HepG2 (cell line): Measurements from ENCODE around the gene RTKN2. TPM values are rescaled to one million over a fixed set of nuclear protein-coding genes. Genes with fewer than 3 reads are reported as not detected.

ENCODE experiments used
- CEBPB ChIP-seq: IDR thresholded peaks from 2 replicates; pipeline ENCODE4 v1.6.1; 2011; ENCODE audit warnings: low read depth, low read length, improper control_type of control experiment, borderline replicate concordance
- CEBPG ChIP-seq: IDR thresholded peaks from 2 replicates; pipeline ENCODE4 v1.6.1; 2016
- NFYB ChIP-seq: sonication (generic); formaldehyde crosslinking; IDR thresholded peaks from 2 replicates; pipeline ENCODE4 v1.4.0; 2020; ENCODE audit warnings: missing genetic modification reagents
- STAG1 ChIP-seq: sonication (generic); formaldehyde crosslinking; IDR thresholded peaks from 2 replicates; pipeline ENCODE4 v1.4.0; 2020; ENCODE audit warnings: missing genetic modification reagents
- THAP11 ChIP-seq: IDR thresholded peaks from 2 replicates; pipeline ENCODE4 v1.6.1; 2016; ENCODE audit warnings: missing biosample characterization, missing genetic modification reagents
- ZC3H4 ChIP-seq: sonication (generic); formaldehyde crosslinking; IDR thresholded peaks from 2 replicates; pipeline ENCODE4 v1.4.0; 2020; ENCODE audit warnings: missing genetic modification reagents, borderline replicate concordance
- ZNF253 ChIP-seq: sonication (generic); formaldehyde crosslinking; IDR thresholded peaks from 2 replicates; pipeline ENCODE4 v1.8.0; 2022; ENCODE audit warnings: mild to moderate bottlenecking, missing genetic modification reagents, borderline replicate concordance
- polyA plus RNA-seq, 8 experiments: library from polyadenylated mRNA; depleted of rRNA in 3 of 8; stranded (reverse) in 7 of 8; unstranded in 1 of 8; fragments of >200 nt; fragmentation: Illumina TruSeq in 4 of 8; extraction: Trizol in 4 of 8; gene quantifications; 2 replicates each; pipeline versions ENCODE4 v1.2.1 to v1.2.3, GENCODE V29; 2011 to 2016; ENCODE audit warnings: low read depth in 4 of 8, missing spikeins in 1 of 8, mixed read lengths in 1 of 8; ENCODE audit not compliant: insufficient read depth in 1 of 8
- total RNA-seq, 5 experiments: library from RNA; depleted of rRNA; stranded (reverse); fragments of >200 nt; fragmentation: Illumina TruSeq; extraction: Trizol; gene quantifications; 2 replicates each; pipeline ENCODE4 v1.2.3, GENCODE V29; 2016; ENCODE audit warnings: low read depth in 1 of 5
- TF ChIP-seq, protein P1 (sequence below): sonication (generic); formaldehyde crosslinking; IDR thresholded peaks from 2 replicates; pipeline ENCODE4 v1.8.1; 2023; ENCODE audit warnings: missing genetic modification reagents, inconsistent platforms, borderline replicate concordance
- TF ChIP-seq, protein P2 (sequence below): sonication (generic); formaldehyde crosslinking; conservative IDR thresholded peaks from 2 replicates; pipeline ENCODE4 v1.4.0; 2020; ENCODE audit warnings: mild to moderate bottlenecking, missing genetic modification reagents, moderate library complexity
- TF ChIP-seq, protein P3 (sequence below): sonication (generic); formaldehyde crosslinking; IDR thresholded peaks from 2 replicates; pipeline ENCODE4 v1.5.0; 2020; ENCODE audit warnings: mild to moderate bottlenecking, missing genetic modification reagents, moderate library complexity
- TF ChIP-seq, protein P4 (sequence below): sonication (generic); formaldehyde crosslinking; IDR thresholded peaks from 2 replicates; pipeline ENCODE4 v1.9.0; 2021; ENCODE audit warnings: missing genetic modification reagents, borderline replicate concordance
- TF ChIP-seq, protein P5 (sequence below): sonication (generic); formaldehyde crosslinking; IDR thresholded peaks from 2 replicates; pipeline ENCODE4 v1.4.0; 2020; ENCODE audit warnings: missing genetic modification reagents, mild to moderate bottlenecking, borderline replicate concordance

The RTKN2 gene
- total and polyA plus RNA-seq, 2 of the 13 experiments (the other 11 are each of a cell fraction or from before 2014, with no cell fraction given), result 2.2 to 7.0 TPM

DNA sequence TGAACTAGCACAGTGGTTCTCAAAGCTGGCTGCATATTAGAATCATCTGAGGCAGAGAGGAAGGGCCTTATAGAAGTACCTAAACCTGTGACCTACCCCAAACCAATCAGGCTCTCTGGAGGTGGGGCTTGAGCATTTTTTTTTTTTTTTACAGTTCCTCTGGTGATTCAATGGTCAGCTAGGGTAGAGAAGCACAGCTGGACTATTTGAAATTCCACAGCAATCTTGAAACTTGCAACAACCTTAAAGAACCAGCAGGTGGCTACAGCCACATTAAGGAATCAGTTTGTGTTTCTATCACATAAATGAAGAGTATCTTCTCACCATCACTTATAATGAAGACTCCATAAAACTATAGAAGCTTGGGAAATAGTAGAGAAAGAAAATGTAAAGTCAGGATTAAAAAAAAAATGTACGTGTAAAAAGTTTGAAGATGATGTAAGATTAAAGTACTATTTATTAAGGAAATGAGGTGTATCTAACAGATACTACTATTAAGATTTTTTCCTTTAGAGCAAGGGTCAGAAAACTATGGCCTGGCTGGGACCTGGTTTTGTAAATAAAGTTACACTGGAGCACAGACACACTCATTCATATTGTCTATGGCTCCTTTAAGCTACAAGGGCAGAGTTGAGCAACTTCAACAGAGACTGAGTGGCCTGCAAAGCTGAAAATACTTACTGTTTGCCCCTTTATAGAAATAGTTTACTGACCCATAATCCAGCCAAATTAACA, 3.8 kb downstream of the RTKN2 start (continued):
- TF ChIP-seq, protein P1, sequence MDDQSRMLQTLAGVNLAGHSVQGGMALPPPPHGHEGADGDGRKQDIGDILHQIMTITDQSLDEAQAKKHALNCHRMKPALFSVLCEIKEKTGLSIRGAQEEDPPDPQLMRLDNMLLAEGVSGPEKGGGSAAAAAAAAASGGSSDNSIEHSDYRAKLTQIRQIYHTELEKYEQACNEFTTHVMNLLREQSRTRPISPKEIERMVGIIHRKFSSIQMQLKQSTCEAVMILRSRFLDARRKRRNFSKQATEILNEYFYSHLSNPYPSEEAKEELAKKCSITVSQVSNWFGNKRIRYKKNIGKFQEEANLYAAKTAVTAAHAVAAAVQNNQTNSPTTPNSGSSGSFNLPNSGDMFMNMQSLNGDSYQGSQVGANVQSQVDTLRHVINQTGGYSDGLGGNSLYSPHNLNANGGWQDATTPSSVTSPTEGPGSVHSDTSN (CRISPR knock-in tag), result no peak
- TF ChIP-seq, protein P2, sequence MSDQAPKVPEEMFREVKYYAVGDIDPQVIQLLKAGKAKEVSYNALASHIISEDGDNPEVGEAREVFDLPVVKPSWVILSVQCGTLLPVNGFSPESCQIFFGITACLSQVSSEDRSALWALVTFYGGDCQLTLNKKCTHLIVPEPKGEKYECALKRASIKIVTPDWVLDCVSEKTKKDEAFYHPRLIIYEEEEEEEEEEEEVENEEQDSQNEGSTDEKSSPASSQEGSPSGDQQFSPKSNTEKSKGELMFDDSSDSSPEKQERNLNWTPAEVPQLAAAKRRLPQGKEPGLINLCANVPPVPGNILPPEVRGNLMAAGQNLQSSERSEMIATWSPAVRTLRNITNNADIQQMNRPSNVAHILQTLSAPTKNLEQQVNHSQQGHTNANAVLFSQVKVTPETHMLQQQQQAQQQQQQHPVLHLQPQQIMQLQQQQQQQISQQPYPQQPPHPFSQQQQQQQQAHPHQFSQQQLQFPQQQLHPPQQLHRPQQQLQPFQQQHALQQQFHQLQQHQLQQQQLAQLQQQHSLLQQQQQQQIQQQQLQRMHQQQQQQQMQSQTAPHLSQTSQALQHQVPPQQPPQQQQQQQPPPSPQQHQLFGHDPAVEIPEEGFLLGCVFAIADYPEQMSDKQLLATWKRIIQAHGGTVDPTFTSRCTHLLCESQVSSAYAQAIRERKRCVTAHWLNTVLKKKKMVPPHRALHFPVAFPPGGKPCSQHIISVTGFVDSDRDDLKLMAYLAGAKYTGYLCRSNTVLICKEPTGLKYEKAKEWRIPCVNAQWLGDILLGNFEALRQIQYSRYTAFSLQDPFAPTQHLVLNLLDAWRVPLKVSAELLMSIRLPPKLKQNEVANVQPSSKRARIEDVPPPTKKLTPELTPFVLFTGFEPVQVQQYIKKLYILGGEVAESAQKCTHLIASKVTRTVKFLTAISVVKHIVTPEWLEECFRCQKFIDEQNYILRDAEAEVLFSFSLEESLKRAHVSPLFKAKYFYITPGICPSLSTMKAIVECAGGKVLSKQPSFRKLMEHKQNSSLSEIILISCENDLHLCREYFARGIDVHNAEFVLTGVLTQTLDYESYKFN, result 0 out of 2 replicates have a peak, but pooled peaks have one; percentile 24
- TF ChIP-seq CEBPB, result peak; percentile 70; the same call in 1 of the 2 replicates
- TF ChIP-seq, protein P3, sequence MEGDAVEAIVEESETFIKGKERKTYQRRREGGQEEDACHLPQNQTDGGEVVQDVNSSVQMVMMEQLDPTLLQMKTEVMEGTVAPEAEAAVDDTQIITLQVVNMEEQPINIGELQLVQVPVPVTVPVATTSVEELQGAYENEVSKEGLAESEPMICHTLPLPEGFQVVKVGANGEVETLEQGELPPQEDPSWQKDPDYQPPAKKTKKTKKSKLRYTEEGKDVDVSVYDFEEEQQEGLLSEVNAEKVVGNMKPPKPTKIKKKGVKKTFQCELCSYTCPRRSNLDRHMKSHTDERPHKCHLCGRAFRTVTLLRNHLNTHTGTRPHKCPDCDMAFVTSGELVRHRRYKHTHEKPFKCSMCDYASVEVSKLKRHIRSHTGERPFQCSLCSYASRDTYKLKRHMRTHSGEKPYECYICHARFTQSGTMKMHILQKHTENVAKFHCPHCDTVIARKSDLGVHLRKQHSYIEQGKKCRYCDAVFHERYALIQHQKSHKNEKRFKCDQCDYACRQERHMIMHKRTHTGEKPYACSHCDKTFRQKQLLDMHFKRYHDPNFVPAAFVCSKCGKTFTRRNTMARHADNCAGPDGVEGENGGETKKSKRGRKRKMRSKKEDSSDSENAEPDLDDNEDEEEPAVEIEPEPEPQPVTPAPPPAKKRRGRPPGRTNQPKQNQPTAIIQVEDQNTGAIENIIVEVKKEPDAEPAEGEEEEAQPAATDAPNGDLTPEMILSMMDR, result peak; percentile 53
- TF ChIP-seq ZC3H4 (CRISPR knock-in tag), result no peak
- no peak for TF ChIP-seq ZNF253 (CRISPR knock-in tag)
- peak; percentile 17; the same call in 1 of the 2 replicates for TF ChIP-seq STAG1 (CRISPR knock-in tag)
- 0 out of 2 replicates have a peak, but pooled peaks have one; percentile 13 for TF ChIP-seq THAP11 (CRISPR knock-in tag)
- TF ChIP-seq NFYB (CRISPR knock-in tag), result 0 out of 2 replicates have a peak, but pooled peaks have one; percentile 21
- TF ChIP-seq, protein P4, sequence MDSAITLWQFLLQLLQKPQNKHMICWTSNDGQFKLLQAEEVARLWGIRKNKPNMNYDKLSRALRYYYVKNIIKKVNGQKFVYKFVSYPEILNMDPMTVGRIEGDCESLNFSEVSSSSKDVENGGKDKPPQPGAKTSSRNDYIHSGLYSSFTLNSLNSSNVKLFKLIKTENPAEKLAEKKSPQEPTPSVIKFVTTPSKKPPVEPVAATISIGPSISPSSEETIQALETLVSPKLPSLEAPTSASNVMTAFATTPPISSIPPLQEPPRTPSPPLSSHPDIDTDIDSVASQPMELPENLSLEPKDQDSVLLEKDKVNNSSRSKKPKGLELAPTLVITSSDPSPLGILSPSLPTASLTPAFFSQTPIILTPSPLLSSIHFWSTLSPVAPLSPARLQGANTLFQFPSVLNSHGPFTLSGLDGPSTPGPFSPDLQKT (CRISPR knock-in tag), result no peak
- TF ChIP-seq, protein P5, sequence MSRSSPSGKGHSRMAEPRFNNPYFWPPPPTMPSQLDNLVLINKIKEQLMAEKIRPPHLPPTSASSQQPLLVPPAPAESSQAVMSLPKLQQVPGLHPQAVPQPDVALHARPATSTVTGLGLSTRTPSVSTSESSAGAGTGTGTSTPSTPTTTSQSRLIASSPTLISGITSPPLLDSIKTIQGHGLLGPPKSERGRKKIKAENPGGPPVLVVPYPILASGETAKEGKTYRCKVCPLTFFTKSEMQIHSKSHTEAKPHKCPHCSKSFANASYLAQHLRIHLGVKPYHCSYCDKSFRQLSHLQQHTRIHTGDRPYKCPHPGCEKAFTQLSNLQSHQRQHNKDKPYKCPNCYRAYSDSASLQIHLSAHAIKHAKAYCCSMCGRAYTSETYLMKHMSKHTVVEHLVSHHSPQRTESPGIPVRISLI (CRISPR knock-in tag), result peak; percentile 56; the same call in 1 of the 2 replicates
- peak; percentile 76 for TF ChIP-seq CEBPG
